GM19372 (cell line): ENCODE measurements around the gene TREML1.
A peak's percentile ranks its signal among the peaks of the same experiment; 100 is the strongest.
"Not testable (repeated sequence)": the region's sequence is repeated elsewhere in the genome, so short reads cannot be mapped to it uniquely, and the experiment has no call there.

Experiments used
- ATAC-seq: cut with Tn5 transposase; IDR thresholded peaks from one replicate; pipeline ENCODE4 v1.9.1; 2021; ENCODE audit warnings: mild to moderate bottlenecking, low read depth, moderate library complexity; ENCODE audit not compliant: unreplicated experiment

Gene TREML1, protein sequence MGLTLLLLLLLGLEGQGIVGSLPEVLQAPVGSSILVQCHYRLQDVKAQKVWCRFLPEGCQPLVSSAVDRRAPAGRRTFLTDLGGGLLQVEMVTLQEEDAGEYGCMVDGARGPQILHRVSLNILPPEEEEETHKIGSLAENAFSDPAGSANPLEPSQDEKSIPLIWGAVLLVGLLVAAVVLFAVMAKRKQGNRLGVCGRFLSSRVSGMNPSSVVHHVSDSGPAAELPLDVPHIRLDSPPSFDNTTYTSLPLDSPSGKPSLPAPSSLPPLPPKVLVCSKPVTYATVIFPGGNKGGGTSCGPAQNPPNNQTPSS

DNA sequence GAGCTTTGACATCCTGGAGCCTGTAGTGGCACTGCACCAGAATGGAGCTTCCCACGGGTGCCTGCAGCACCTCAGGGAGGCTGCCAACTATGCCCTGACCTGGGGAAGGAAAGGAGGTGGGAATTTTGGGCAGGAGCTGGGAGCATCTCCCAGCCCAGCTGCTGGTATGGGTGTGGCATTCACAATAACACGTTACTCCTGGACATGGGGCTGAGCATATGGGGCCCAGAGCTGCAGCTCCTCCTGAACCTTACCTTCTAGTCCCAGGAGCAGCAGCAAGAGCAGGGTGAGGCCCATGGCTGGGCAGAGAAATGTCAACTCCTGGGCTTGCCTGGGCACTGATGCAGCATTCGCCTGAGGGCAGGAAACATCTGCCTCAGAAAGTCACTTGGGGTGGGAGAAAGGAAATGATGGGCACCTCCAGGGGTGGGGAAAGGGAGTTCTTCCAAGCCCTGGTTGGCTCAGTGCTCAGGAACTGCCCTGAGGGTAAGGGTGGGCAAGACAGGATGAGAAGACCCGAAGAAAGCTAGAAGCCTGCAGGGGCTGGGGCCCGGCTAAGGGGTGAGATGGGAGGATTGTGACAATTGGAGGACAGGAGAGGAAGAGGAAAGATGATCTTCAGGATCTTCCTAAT lies at the start of gene TREML1:
Gene TREML1, minus strand, starts transcription at position 356 of the 634 bp plus-strand sequence. Its CDS starts 59 bp downstream, at position 297.
- ATAC-seq: no peak

DNA sequence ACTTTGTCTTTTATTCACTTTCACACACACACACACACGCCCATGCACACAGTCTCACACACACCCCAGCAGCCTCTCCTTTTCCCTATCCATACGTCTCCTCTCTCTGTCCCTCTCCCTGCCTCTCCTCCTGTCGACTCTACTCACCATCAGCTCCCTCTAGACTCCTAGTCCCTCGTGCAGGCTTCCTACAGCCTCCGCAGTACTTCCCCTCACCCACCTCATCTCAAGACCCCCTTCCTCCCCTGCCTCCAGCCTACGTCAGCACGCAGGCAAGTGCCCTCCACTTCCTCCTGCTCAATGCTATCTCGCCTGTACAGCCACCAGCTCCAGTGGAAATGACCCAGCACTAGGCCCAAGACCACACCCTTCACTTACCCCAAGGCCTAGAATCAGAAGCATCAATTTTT lies 47.6 kb upstream of the TREML1 start:
- ATAC-seq: no peak

DNA sequence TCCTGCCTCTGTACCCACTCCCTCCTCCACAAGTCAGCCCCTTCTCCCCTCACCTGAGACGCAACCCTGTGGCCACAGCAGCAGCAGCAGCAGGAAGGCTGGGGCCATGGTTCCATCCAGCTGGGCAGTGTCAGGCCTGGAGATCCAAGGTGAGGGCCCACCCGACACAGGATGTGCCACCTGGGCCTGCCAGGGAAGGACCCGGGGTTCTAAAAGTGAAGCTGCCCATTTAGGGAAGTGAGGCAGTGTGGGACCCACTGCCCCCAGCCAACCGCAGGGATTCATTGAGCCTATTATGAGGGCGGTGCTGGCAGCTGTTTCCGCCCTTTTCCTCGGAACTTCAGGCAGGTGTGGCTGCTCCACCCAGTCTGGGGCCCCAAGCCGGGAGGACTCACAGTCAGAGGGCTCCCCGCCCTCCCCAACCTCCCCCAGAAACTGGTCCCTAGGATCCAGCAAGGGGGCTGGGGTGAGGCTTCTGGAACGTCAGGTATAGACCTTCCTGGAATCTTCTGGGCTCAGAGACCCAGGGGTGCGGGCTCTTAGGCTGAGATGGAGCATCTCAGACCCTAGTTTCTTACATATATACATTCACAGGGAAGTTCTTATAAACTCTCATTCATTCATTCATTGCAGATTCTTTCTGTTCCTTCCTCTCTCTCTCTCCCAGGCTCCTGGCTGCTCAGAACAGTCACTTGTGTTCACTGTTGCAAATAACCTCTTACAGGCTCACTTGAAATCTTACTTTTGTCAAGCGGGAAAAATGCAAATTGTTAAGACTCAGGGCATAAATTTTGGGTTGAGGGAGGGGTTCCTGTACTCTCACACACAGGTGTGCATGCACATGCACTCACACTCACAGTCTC lies 47.0 kb upstream of the TREML1 start, which contains the start of gene TREML2:
Gene TREML2, minus strand, starts transcription at position 249 of the 863 bp plus-strand sequence. Its CDS starts 141 bp downstream, at position 108.
- no peak for ATAC-seq

DNA sequence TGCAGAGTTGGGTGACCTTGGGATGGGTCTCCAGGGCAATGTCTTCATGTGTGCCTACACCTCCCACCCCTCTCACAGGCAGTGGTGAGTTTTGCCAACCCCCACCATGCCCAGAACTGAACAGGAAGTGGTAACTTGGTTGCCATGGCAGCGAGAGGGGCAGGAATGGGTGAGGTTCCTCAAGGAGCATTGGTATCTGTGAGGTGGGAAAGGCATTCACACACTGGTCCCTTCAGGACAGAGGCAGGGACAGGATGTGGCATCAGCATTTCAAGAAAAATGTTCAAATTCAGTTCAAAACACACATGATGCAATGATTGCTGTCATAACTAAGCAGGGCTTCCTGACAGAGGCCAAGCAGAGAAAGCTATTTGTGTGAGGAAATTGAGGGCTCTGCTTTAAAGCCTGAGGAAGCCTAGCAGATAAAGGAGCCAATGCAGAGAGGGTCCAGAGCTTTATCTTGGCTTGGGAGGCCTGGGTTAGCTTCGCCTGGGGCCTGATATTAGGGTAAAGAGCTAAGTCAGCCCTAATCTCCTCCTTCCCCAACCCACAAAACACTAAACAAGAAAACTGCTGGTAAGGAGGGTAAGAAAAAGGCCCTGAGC lies 46.3 kb upstream of the TREML1 start:
- ATAC-seq: no peak

DNA sequence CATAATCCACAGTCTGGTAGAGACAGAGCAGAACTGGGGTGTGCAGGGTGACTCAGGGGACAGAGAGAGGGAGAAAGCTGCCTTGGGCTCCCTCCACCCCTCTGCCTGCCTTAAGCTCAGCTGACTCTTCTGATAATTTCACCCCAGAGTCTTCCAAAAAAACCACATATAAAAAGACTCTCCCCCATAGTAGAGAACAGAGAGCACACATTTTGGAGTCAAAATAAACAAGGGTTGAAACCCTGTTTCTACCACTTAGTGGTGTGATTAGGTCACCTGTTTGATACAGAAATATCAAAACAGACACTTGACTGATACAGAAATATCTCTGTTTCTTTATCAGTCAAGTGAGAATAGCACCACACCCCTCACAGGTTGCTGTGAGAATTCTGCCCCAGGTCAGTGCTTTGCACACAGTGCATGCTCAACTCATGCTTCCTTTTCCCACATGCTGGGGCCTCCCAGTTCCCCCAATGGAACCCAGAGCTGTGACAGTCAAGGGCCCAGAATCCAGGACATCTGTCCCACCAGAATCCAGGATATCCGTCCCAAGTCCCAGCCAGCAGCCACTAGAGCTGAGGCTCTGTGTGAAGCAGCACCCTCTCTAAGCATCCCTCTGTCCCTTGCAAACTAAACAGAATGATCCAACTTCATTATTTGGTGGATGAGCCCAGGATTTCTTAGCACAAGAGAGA lies 45.6 kb upstream of the TREML1 start:
- ATAC-seq: no peak

DNA sequence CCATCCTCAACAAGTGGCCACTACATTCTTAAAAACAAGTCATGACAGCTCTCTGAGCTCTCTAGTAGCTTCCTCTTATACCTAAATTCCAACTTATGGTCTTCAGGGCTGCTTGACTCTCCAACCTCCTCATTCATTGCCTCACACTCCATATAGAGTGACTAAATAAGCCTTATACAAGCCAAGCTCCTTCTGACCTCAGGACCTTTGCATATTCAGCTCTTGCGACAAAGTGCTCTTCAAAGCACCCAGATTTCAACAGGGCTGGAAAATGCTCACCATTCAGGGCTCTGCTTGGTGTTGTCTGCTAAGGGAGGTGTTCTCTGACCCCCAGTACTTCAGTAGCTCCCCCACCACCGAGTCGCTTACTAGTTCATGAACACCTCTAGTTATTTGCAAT lies 43.1 kb upstream of the TREML1 start:
- no peak for ATAC-seq

DNA sequence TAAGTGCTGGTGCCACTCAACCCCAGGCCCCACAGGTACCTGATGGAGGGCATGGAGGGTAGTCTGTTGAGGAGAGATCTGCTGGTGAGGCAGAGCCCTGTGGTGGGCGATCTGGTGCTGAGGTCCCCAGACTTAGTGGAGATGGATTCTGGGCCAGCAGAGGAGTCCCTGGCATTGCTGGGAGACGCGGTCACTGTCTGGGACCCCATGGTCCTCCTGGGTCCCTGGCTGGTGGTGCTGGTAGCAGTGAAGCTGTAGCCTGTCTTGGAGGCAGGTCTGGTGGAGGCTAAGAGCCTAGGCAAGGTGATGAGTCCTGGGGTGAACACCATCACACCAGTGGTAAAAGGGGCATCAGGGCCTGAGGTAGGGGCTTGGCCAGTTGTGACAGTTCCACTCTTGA lies 40.2 kb upstream of the TREML1 start:
- ATAC-seq: no peak

DNA sequence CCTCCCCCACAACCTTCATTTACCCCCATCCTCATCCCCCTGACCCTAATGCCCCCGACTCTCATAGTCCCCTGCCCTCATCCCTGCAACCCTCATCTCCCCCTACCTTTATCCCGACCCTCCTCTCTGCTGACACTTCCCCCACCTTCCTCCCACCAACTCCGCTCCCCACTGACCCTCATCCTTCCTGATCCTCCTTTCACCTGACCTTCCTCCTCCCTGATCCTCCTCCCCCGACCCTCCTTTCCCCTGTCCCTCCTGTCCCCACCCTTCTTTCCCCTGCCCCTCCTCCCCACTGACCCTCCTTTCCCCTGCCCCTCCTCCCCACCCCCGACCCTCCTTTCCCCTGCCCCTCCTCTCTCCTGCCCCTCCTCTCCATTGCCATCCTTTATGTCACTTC lies 39.7 kb upstream of the TREML1 start:
- ATAC-seq: no peak

DNA sequence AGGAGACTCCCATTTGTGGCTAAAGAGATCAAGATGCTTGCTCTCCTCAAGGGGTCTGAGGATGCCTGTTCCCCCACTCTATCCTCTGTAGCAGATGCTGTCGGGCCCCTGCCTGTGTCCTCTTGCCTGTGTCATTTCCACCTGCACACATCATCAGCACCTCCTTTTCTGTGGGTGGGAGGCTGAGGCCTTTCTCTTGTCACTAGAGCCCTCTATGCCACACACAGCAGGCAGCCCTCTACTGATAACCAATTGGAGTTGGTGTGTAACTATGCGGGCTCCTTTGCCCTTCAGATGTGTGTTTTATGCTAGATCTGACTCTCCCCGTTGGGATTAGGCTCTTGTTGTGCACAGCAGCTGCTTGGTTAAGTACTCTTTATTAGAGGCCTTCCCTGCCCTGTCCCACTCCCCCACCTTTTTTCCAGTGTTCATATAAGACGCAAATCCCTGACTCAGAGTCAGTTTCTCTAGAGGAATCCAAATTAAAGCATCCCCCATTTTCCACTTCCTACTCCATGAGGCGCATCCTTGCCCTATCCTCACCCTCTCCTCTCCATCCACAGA lies 39.1 kb upstream of the TREML1 start:
- ATAC-seq: no peak

DNA sequence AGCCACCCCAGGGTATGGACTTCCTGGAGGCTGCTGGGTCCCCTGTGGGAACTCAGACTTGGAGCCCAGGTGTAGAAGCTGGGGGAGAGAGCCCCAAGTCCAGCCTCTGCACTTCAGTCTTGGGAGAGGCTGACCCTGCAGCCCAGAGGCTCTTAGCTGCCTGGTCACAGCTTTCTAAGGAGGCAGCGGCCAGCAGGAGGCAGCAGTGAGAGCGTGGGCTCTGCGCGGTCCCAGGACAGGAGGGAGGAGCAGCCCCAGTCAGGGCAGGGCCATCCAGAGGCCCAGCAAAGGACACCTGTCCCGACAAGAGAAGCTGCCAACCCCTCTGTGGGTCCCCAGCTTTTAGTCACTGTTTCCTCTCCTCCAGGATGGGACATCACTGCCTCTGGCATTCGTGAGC lies 37.4 kb upstream of the TREML1 start:
- no peak for ATAC-seq

DNA sequence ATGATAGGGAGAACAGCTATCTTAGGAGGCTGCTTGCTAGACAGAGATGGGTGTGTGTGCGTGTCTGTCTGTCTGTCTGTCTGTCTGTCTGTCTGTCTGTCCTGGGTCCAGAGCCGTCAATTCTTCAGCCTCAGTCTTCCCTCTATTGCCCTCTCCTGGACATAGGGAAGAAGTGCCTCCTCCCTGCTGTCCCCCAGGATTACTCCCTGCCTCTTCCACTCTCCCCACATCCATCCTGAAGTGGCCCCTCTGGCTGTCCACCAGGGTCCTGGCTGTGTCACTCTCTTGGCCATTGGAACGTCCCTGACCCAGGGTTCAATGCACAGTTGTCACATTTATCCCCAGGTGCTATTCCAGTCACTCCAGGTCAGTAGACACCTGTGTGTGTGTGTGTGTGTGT lies 36.6 kb upstream of the TREML1 start:
- ATAC-seq: no peak

DNA sequence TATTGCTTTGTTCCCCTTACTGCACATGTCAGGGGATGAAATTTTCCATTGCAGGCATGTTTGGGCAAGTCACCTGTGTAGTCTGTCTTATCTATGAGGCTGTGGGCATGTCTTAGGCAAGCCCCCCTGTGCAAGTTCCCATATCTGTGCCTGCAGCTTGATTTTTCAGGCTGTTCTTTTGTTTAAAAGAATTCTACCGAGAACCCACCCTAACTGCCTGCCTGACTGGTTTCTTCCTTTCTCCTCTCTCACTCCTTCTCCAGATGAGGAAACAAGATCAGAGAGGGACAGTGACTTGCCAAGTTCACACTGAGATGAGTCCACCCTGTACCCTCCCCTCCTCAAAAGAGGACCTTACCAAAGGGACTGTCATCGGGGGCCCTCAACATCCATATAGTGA lies 35.8 kb upstream of the TREML1 start:
- no peak for ATAC-seq

DNA sequence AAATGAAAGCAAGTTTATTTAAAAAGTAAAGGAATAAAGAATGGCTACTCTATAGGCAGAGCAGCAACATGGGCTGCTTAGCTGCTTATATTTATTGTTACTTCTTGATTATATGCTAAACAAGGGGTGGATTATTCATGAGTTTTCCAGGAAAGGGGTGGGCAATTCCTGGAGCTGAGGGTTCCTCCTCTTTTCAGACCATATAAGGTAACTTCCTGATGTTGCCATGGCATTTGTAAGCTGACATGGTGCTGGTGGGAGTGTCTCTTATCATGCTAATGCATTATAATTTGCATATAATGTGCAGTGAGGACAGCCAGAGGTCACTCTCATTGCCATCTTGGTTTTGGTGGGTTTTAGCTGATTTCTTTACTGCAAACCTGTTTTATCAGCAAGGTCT lies 34.9 kb upstream of the TREML1 start:
- ATAC-seq: not testable (repeated sequence)

DNA sequence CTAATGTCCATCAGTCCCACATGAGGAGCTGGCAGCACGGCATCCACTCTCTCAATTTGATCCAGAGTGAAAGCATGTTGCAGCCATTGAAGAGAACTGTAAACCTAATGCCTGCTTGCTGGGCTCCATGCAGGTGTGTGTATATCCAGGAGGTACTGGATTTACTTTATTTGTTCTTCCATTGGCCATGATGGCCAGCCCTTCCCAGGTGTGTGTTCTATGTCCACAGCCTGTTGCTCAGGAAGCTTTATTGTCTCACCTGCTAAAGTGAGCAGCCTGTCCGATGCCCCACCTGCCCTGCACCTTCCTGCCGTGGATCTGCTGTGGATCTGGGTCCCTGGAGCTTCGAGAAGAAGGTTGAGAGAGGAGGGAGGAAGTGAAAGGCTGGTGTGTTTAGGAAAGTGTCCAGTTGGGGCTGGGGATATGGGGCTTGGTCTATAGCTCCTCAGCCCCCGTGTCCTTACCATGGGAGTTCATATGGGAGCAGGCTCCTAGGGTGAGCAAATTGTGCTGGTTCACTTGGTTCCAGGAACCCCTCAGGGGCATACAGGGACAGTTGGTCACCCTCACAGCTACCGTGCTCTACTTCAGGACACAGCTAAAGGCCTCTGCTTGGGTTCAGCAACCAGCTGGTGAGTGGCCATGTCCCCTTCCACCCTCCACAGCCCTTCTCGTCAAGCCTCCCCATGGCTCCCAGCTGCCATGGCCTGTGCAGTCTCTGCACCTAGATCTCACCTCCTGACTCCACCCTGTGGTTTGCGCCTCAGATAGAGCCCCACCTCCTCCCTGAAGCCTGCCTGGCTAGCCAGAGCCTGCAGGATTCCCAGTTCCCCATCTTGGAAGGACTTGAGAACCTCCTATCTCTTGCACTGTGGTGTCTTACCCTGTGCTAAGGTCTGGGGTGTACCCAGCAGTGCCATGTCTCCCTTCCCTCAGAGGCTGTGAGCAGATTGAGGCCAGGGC lies 34.1 kb upstream of the TREML1 start:
- no peak for ATAC-seq

DNA sequence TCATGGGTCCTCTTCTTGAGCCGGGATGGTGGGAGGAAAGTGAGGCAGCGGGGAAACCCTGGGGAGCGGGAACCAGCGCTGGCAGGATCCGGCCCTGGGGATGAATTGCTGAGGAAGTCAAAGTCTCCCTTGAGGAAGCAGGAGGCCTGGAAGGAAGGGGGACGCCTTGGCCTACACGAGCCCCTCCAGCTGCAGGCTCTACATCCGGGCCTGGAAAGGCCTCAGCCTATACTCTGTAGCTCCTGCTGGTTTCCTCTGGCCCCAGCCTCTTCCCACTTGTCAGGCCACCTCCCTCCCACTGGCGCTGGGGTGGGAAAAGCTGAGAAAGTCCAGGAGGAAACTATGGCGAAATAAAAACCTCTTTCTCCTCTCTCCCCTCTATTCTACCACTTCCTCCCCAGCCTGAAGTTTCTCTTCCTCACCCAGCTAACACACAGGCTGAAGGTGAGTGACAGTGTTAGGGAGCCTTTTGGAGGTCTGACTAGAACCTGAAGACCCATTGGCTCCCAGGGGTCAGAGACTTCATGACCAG lies 31.9 kb upstream of the TREML1 start:
- ATAC-seq: no peak

DNA sequence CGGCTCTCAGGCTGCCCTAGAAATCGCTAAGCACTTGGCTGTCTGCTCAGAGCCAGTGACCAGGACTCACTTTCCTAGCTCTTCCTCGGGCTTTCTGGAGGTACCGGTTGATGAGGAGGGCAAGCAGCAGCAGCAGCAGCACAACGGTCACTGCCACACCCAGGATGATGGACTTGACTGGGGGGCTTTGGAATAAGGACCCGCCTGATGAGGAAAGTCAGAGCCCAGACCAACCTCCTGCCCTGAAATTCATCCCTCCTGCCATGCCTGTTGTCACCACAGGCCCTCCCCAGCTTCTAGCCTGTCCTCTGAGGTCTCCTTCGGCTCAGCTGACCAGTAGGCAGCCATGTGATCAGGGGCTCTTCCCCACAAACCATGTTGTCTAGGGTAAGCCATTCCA lies 30.6 kb upstream of the TREML1 start:
- no peak for ATAC-seq

DNA sequence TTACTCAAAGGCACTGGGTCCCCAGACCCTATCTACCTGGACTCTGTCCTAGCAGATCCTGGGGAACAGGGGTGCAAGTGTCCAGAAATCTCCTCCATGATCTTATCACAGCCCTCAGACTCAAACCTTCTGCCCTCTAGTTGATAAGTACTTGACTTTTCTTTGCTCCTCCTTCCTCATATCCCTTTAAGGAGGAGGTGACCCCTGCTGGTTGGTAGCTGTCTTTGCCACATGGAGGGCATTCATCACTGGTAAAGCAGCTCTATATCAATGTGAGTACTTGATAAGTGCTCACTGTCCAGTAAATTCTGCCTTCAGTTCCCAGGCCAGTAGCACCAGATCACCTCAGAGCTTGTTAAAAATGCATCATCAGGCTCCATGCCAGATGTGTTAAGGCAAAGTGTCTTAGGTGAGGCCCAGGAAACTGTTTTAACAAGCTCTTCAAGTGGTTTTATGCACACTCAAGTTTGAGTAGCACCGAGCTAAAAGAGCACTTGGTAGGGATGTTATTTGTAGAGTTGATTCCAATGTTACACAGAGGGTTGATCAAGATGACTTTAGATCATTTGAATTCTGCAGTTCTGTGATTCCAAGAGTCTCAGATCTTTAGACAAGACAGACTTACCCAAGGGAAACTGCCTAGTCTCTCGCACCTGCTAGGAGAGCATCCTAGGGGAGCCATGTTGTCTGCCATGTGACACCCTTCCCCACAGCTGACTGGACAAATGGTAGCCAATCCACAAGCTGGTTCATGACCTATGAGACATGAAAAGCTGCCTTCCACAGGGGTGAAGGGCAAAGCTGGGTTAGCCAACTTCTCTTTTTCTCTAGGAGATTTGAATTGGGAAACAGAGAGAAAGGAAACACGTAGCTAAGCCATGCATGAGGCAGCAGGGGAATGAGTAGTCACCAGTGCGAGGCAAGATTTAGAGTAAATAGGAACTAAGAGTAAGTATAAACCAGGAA lies 28.2 kb upstream of the TREML1 start:
- ATAC-seq: peak; percentile 53
